Effector memory CD4-positive, alpha-beta T cell (primary cell): ENCODE results near the gene TMEM43.
A peak's percentile ranks its signal among the peaks of the same experiment; 100 is the strongest.

Experiments used
- DNase-seq, 3 donors: peaks; one replicate each; pipeline ENCODE4 v3.0.0-alpha.2; 2020
- H3K27ac ChIP-seq: 2 replicates; pipeline ENCODE4 v1.7.0; 2013; ENCODE audit warnings: mild to moderate bottlenecking, low read length, moderate library complexity; ENCODE audit not compliant: insufficient read depth, poor library complexity, severe bottlenecking
- H3K27me3 ChIP-seq: replicated peaks from 2 replicates; pipeline ENCODE4 v1.7.0; 2013; ENCODE audit warnings: mild to moderate bottlenecking, low read length; ENCODE audit not compliant: insufficient read depth, control insufficient read depth, poor library complexity, severe bottlenecking
- H3K36me3 ChIP-seq: 2 replicates; pipeline ENCODE4 v1.7.0; 2013; ENCODE audit warnings: mild to moderate bottlenecking, low read length, moderate library complexity; ENCODE audit not compliant: control insufficient read depth, insufficient read depth
- H3K4me1 ChIP-seq: 2 replicates; pipeline ENCODE4 v1.7.0; 2013; ENCODE audit warnings: low read length, mild to moderate bottlenecking; ENCODE audit not compliant: control insufficient read depth, insufficient read depth, poor library complexity, severe bottlenecking
- H3K4me3 ChIP-seq: 2 replicates; pipeline ENCODE4 v1.7.0; 2013; ENCODE audit warnings: low read length, low read depth, mild to moderate bottlenecking; ENCODE audit not compliant: insufficient read depth, poor library complexity, severe bottlenecking
- H3K9me3 ChIP-seq: 2 replicates; pipeline ENCODE4 v1.7.0; 2013; ENCODE audit warnings: mild to moderate bottlenecking, low read length, moderate library complexity; ENCODE audit not compliant: control insufficient read depth

The TMEM43 gene

DNA sequence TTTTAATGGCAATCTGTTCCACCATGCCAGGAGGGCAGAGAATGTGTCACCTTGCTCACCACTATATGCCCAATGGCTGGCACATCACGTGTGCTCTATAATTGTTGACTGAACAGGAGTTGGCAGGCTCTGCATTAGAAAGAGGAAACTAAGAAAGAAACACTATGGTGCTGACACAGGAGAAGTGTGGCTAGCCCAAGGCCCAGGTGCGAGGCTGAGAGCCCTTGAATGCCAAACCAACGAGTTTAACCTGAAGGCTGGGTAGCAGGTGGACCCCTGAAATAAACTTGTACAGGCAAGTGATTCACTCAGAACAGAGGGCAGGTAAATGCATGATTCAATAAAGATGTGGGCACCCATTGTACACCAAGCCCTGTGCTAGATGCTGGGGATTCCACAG is 2.6 kb upstream of the TMEM43 start:
- Histone ChIP-seq H3K4me1 (peaks cover 31% of the 10 kb centered on the region), H3K36me3 (peaks cover 6% of the 10 kb centered on the region), H3K27me3 (no peaks in the 10 kb centered on the region), H3K4me3 (no peak overlapping the region), H3K9me3 (no peaks in the 10 kb centered on the region), H3K27ac (no peak overlapping the region)
- DNase-seq = no peak

GRCh38 chr3:14123308-14124222 is 1.3 kb upstream of the TMEM43 start:
- Histone ChIP-seq H3K4me3 (peak overlapping the region; percentile 97), H3K27me3 (no peaks in the 10 kb centered on the region), H3K27ac (peak overlapping the region; percentile 92), H3K9me3 (no peaks in the 10 kb centered on the region), H3K4me1 (peaks cover 31% of the 10 kb centered on the region), H3K36me3 (peaks cover 17% of the 10 kb centered on the region)
- DNase-seq = no peak

DNA sequence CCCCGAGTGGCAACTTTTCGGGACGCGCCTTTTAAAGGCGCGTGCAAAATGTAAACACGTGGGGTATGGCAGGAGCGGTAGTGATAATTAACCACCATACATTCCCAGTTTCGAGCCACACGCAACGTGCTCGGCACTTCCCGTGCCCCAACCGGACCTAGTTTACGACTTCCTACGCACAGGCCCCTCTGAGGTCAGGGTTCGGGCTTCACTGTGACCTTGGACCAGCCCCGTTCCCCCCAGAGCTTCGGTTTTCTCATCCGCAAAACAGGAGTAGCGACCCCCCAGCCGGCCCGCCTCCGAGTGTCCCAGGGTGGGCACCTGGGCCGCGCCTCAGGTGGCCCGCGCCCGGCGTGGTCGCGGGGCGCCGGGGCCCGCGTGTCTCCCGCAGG is 633 bp upstream of the TMEM43 start:
- peak in 2 of 3 donors; percentile 37 to 45 for DNase-seq
- no peaks in the 10 kb centered on the region for H3K27me3 ChIP-seq
- H3K36me3 ChIP-seq = peaks cover 22% of the 10 kb centered on the region
- peak overlapping the region; percentile 97 for H3K4me3 ChIP-seq
- H3K4me1 ChIP-seq = peaks cover 31% of the 10 kb centered on the region
- H3K27ac ChIP-seq = peak overlapping the region; percentile 92
- no peaks in the 10 kb centered on the region for H3K9me3 ChIP-seq

GRCh38 chr3:14125193-14126016 is 553 bp downstream of the TMEM43 start:
- DNase-seq = peak; percentile 32 to 50 (median 50)
- Histone ChIP-seq H3K27me3 (no peaks in the 10 kb centered on the region), H3K4me1 (peaks cover 31% of the 10 kb centered on the region), H3K27ac (peak overlapping the region; percentile 92), H3K9me3 (no peaks in the 10 kb centered on the region), H3K36me3 (peaks cover 34% of the 10 kb centered on the region), H3K4me3 (peak overlapping the region; percentile 97)

DNA sequence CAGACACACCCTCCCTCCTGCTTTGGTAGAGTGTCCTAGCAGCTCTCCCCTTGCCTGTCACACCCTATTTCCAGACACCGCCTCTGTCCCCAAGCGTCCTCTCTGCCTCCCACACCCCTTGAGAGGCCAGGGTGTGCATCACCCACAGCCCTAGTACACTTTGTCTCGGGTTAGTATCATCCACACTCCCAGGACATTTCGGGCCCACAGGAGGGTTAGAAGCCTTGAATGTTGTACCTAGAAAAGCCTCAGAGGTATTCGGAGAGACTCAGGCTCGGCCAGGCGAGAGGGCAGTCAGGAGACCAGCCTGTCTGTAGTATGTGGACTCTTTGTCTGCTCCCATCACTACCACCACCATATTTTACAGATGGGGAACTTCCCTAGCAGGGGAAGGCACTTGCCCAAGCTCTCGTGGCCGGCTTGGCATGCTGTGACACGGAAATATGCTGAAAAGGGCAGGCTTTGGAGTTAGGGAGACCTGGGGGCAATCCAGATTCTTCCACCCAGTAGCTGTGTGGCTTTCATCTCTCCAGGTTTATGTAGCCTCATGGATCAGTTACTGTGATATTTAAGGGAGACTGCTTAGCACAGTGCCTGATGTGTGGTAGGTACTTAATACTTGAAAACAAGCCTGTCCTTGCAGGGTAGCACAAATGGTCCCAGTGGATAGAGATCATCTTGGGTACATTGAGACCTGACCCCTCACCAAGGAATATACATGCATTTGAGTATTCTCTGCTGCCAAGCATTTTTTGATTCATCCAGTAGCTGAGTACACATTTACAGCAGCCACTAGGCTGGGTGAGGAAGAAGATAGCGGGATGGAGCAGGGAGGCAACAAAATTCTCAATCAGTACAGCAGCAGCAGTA is 1.4 kb downstream of the TMEM43 start:
- DNase-seq = no peak
- H3K36me3 ChIP-seq = peaks cover 42% of the 10 kb centered on the region
- peaks cover 31% of the 10 kb centered on the region for H3K4me1 ChIP-seq
- no peaks in the 10 kb centered on the region for H3K27me3 ChIP-seq
- peak overlapping the region; percentile 92 for H3K27ac ChIP-seq
- H3K4me3 ChIP-seq = peak overlapping the region; percentile 97
- H3K9me3 ChIP-seq = no peaks in the 10 kb centered on the region

- H3K9me3 ChIP-seq = no peaks in the 10 kb centered on the region
- no peaks in the 10 kb centered on the region for H3K27me3 ChIP-seq
- H3K4me1 ChIP-seq = peaks cover 31% of the 10 kb centered on the region
- DNase-seq = no peak
- H3K4me3 ChIP-seq = no peak overlapping the region
- H3K36me3 ChIP-seq = peaks cover 48% of the 10 kb centered on the region
- H3K27ac ChIP-seq = no peak overlapping the region
Measured at GRCh38 chr3:14126887-14127505, 2.1 kb downstream of the TMEM43 start.

GRCh38 chr3:14127516-14128161 is 2.8 kb downstream of the TMEM43 start:
- H3K27ac ChIP-seq = no peak overlapping the region
- H3K36me3 ChIP-seq = peaks cover 50% of the 10 kb centered on the region
- no peak overlapping the region for H3K4me3 ChIP-seq
- DNase-seq = no peak
- no peaks in the 10 kb centered on the region for H3K9me3 ChIP-seq
- H3K27me3 ChIP-seq = no peaks in the 10 kb centered on the region
- H3K4me1 ChIP-seq = peaks cover 31% of the 10 kb centered on the region

GRCh38 chr3:14128724-14129123 is 3.9 kb downstream of the TMEM43 start:
- Histone ChIP-seq H3K4me3 (no peak overlapping the region), H3K27me3 (no peaks in the 10 kb centered on the region), H3K9me3 (no peaks in the 10 kb centered on the region), H3K4me1 (peaks cover 27% of the 10 kb centered on the region), H3K36me3 (peaks cover 61% of the 10 kb centered on the region), H3K27ac (no peak overlapping the region)
- DNase-seq = no peak

DNA sequence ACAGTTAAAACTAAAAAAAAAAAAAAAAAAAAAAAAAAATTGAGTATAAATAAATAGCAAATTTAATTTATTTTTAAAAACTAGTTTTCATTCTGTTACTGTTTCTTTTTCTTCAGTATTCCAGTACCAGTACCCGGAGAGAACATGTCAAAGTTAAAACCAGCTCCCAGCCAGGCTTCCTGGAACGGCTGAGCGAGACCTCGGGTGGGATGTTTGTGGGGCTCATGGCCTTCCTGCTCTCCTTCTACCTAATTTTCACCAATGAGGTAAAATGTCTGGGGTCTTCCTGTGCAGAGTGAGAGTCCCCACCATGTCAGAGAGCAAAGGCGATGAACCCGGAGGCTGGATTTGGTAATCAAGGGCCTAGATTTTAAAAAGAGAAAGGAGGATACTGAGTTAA is 4.4 kb downstream of the TMEM43 start:
- Histone ChIP-seq H3K9me3 (no peaks in the 10 kb centered on the region), H3K27me3 (no peaks in the 10 kb centered on the region), H3K4me1 (peaks cover 21% of the 10 kb centered on the region), H3K4me3 (no peak overlapping the region), H3K27ac (no peak overlapping the region), H3K36me3 (peaks cover 67% of the 10 kb centered on the region)
- no peak for DNase-seq
